Measurements from ENCODE around the gene IMPG1.

IMPG1 gene

DNA sequence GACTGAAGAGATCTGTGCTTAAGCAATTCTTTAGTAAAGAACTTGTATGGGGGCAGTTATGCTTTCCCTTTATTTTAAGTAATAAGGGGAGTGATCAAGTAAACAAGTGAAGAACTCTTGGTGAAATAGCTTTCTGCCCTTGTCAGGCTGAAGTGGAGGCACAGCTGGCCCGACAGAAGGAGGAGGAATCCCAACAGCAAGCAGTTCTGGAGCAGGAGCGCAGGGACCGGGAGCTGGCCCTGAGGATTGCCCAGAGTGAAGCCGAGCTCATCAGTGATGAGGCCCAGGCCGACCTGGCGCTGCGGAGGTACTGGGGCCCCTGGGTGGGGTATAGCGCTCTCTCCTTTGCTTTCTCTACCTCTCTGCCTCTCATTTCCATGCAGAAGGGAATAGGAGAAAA, 180.1 kb downstream of the IMPG1 start:
- DNase-seq = no peak

DNA sequence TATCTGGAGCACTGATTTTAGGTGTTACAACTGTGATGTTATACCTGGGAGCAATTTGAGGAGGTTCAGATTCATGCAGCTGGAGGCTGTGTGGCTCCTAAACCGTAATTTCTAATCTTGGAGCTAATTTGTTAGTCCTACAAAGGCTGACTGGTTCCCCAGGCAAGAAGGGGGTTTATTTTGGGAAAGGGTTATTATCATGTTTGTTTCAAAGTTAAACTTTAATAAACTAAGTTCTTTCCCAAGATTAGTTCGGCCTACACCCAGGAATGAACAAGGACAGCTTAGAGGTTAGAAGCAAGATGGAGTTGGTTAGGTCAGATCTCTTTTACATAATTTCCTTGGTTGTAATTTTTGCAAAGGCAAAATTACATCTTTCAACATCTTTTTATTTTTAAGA, 187.6 kb downstream of the IMPG1 start:
- no peak for DNase-seq

DNA sequence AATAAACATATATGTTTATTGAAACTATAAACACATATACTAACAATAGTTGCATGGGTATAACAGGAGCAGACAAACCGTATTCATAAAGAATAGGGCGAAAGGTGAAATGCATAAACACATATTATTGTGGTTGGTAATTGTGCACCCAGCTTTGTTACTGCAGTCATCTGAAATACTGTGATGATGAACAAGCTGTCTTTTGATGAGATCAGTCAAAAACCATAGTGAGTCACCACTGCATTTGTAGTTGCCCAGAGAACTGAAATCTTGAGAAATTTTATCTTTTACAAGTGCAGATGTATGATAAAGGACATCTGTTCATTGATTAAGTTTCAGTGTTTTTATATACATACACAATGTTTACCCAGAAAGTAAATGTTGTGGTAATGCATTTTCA, 189.7 kb downstream of the IMPG1 start:
- no peak for DNase-seq

DNA sequence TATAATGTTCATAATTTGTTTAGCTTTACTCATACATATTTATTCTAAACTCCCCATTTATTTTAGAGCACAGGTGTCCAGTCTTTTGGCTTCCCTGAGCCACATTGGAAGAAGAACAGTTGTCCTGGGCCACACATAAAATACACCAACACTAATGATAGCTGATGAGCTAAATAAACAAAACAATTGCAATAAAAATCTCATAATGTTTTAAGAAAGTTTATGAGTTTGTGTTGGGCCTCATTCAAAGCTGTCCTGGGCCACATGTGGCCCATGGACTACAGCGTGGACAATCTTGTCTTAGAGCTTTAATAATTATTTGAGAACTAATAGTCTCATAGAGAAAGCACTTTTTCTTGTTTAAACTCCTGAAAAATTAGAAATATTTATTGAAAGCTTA, 192.2 kb downstream of the IMPG1 start:
- no peak for DNase-seq

DNA sequence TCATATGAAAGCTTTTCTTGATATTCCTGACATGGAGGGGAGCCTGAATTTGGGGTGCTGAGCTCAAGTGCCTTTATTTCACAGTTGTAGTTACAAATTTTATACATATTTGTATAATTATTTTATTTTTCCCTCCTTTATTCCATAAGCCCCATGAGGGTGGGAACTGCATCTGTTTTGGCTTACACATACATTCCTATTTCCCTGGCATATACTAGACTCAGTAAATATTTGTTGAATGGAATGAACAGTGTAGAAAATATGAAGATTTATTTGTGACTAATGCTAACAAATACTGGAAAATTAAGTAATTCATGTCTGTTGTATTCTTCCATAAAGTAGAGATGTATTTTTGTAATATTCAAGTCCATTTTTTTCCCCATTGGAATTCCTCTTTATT, 196.3 kb downstream of the IMPG1 start:
- DNase-seq = no peak

DNA sequence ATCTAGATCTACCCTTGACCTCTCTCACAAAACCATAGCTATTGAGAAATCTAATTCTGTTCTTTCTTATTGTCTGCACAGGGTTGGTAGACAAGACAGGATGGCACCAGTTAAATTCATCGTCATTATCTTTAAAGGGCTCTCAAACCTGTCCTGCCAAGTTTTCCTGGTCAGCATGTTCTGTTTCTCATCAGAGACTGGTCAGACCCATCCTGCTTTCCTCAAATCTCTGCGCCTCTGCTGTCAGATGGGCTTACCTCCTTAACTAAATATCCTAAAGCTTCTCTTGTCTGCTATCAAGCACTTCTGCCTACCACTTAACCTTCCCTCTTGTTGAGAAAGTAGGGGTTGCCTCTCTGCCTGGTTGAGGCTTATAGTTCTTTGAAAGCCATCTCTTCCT, 198.2 kb downstream of the IMPG1 start:
- no peak for DNase-seq
